ENCODE data around the gene AGAP1.

AGAP1 gene

DNA sequence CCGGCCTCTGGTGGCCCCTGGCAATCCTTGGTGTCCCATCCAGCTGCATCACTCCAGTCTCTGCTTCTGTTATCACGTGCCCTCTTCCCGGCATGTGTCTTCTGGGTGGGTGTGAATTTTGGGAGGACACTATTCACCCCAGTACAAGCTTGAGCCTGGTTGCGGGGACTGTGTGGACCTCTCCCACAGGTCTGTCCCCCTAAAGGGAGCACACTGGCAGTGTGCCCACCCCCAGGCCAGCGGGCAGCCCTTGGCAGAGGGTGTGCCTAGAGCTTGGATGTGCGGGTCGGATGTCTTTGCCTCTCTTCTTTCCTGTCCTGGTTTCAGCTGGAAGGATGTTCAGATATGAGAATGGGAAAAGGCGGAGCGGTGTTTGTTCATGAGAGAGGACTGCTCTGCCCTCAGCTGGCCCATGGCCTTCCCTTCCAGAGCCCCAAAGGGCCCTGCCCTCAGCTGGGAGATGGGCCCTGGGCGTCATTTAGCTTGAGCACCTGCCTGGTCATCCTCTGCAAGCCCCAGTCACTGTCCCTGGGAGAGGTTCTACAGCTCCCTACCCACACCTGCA lies 73.2 kb downstream of the AGAP1 start:
- TF ChIP-seq TAF1 (IDR thresholded peaks at IDR 0.05; ENCODE audit: borderline replicate concordance, insufficient read depth, low read length), result no peak
- no peak for TF ChIP-seq SIN3A (IDR thresholded peaks at IDR 0.05; ENCODE audit: borderline replicate concordance, insufficient read depth, low read length)
- no peak for TF ChIP-seq REST (IDR thresholded peaks at IDR 0.05; ENCODE audit: insufficient read depth in 1 of 2, low read depth in 2 of 2, low read length in 2 of 2)

DNA sequence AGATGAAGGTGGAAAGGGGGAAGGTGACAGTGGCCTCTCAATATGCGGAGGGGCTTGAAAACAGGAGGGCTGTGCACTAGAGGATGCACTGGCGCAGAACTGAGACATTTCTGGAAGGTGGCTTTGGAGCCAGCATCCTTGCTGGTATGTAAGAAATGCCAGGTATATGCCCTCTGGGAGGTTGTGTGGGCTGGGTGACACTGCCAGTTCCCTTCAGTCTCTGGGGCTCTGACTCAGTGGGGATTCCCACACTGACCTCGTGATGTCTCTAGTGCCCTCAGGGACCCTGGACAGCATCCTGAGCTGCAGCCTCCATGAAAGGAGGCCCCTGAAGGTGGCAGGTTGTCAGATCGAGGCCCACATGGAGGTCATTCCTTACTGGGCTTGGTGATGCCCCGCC lies 74.0 kb downstream of the AGAP1 start:
- no peak for TF ChIP-seq SIN3A (IDR thresholded peaks at IDR 0.05; ENCODE audit: borderline replicate concordance, insufficient read depth, low read length)

- TF ChIP-seq FOXP2 (optimal IDR thresholded peaks at IDR 0.05; ENCODE audit: borderline replicate concordance, extremely low read depth, extremely low read length, insufficient read depth) (no peak), POLR2AphosphoS5 (IDR thresholded peaks at IDR 0.05; ENCODE audit: low read depth, low read length) (no peak), TAF1 (IDR thresholded peaks at IDR 0.05; ENCODE audit: borderline replicate concordance, insufficient read depth, low read length) (no peak), REST (IDR thresholded peaks at IDR 0.05; ENCODE audit: insufficient read depth in 1 of 2, low read depth in 2 of 2, low read length in 2 of 2) (no peak), SIN3A (IDR thresholded peaks at IDR 0.05; ENCODE audit: borderline replicate concordance, insufficient read depth, low read length) (no peak)
Measured at GRCh38 chr2:235568431-235568830, 74.6 kb downstream of the AGAP1 start.

GRCh38 chr2:235569837-235570236 lies 76.0 kb downstream of the AGAP1 start:
- no peak for TF ChIP-seq REST (IDR thresholded peaks at IDR 0.05; ENCODE audit: insufficient read depth in 1 of 2, low read depth in 2 of 2, low read length in 2 of 2)
- no peak for TF ChIP-seq FOXP2 (optimal IDR thresholded peaks at IDR 0.05; ENCODE audit: borderline replicate concordance, extremely low read depth, extremely low read length, insufficient read depth)
- no peak for TF ChIP-seq SIN3A (IDR thresholded peaks at IDR 0.05; ENCODE audit: borderline replicate concordance, insufficient read depth, low read length)
- no peak for TF ChIP-seq POLR2AphosphoS5 (IDR thresholded peaks at IDR 0.05; ENCODE audit: low read depth, low read length)
- no peak for TF ChIP-seq TAF1 (IDR thresholded peaks at IDR 0.05; ENCODE audit: borderline replicate concordance, insufficient read depth, low read length)

DNA sequence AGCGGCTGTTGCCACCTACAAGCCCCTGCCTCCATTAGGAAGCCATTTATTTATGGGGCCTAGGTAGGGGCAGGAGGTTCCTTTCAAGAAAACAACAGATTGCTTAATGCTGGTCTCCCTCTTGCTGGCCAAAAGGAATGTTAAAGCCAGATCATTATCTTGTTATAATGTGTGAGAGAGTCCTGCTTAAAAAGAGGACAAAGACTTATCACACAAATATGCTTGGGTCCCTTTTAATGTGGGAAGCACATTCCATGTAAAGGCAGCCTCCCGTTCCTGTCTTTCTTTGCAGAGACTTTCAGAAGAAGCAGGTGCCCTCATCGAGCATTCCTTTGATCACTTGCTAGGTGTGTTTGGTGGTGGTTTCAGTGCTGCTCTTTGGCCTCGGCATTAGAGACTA lies 76.4 kb downstream of the AGAP1 start:
- TF ChIP-seq FOXP2 (optimal IDR thresholded peaks at IDR 0.05; ENCODE audit: borderline replicate concordance, extremely low read depth, extremely low read length, insufficient read depth) (no peak), POLR2AphosphoS5 (IDR thresholded peaks at IDR 0.05; ENCODE audit: low read depth, low read length) (no peak), SIN3A (IDR thresholded peaks at IDR 0.05; ENCODE audit: borderline replicate concordance, insufficient read depth, low read length) (no peak), REST (IDR thresholded peaks at IDR 0.05; ENCODE audit: insufficient read depth in 1 of 2, low read depth in 2 of 2, low read length in 2 of 2) (no peak), TAF1 (IDR thresholded peaks at IDR 0.05; ENCODE audit: borderline replicate concordance, insufficient read depth, low read length) (no peak)
